Activated CD8-positive, alpha-beta memory T cell treated with anti-CD3 and anti-CD28 coated beads for 4 hours (primary cell): ENCODE results near the gene MOB3B.

Experiments
- DNase-seq, 2 donors: peaks; one replicate each; pipeline ENCODE4 v3.0.0-alpha.2; 2020; ENCODE audit warnings: low read depth in 2 of 2

MOB3B gene

GRCh38 chr9:27529316-27530278, at the start of gene MOB3B:
MOB3B (minus strand) TSS chr9:27529814; CDS start chr9:27455550, 74,264 bp downstream.
- peak; percentile 48 to 54 for DNase-seq

- DNase-seq: peak; percentile 91 to 98
Measured at GRCh38 chr9:27573634-27574590, 44.3 kb upstream of the MOB3B start.

GRCh38 chr9:27572918-27573633, 43.5 kb upstream of the MOB3B start, which contains the start of gene C9orf72:
C9orf72 (minus strand) TSS chr9:27573481; CDS start chr9:27567120, 6,361 bp downstream.
- peak; percentile 77 to 81 for DNase-seq

GRCh38 chr9:27572566-27572917, 42.9 kb upstream of the MOB3B start:
- peak in 1 of 2 donors; percentile 47 for DNase-seq

- DNase-seq: no peak
Measured at GRCh38 chr9:27572061-27572460, 42.4 kb upstream of the MOB3B start.

GRCh38 chr9:27571011-27571410, 41.4 kb upstream of the MOB3B start:
- DNase-seq: no peak

GRCh38 chr9:27569406-27569805, 39.8 kb upstream of the MOB3B start:
- DNase-seq: no peak

GRCh38 chr9:27566118-27566517, 36.5 kb upstream of the MOB3B start:
- DNase-seq: no peak

- DNase-seq: no peak
Measured at GRCh38 chr9:27565696-27566095, 36.1 kb upstream of the MOB3B start.

GRCh38 chr9:27564670-27565069, 35.1 kb upstream of the MOB3B start:
- no peak for DNase-seq

GRCh38 chr9:27563738-27564430, 34.3 kb upstream of the MOB3B start:
- no peak for DNase-seq

GRCh38 chr9:27561685-27562084, 32.1 kb upstream of the MOB3B start:
- no peak for DNase-seq

- no peak for DNase-seq
Measured at GRCh38 chr9:27560457-27560856, 30.8 kb upstream of the MOB3B start.

GRCh38 chr9:27558307-27558706, 28.7 kb upstream of the MOB3B start:
- no peak for DNase-seq

- no peak for DNase-seq
Measured at GRCh38 chr9:27556470-27556869, 26.9 kb upstream of the MOB3B start.

GRCh38 chr9:27554712-27555111, 25.1 kb upstream of the MOB3B start:
- no peak for DNase-seq

GRCh38 chr9:27549196-27549755, 19.7 kb upstream of the MOB3B start:
- no peak for DNase-seq

- no peak for DNase-seq
Measured at GRCh38 chr9:27548055-27548741, 18.6 kb upstream of the MOB3B start.

GRCh38 chr9:27545471-27545870, 15.9 kb upstream of the MOB3B start:
- no peak for DNase-seq

GRCh38 chr9:27542508-27542907, 12.9 kb upstream of the MOB3B start:
- no peak for DNase-seq
